H9 (cell line): ENCODE results near the gene CTSW. TPM values are rescaled to one million over a fixed set of nuclear protein-coding genes. Genes with fewer than 3 reads are reported as not detected.
A peak's percentile ranks its signal among the peaks of the same experiment; 100 is the strongest.

Experiments
- DNase-seq: peaks from one replicate; pipeline ENCODE4 v3.0.0-alpha.2; 2017
- H2AFZ ChIP-seq: one replicate; pipeline ENCODE4 v1.6.1; 2013; ENCODE audit warnings: mild to moderate bottlenecking, low read length, control low read depth, moderate library complexity
- H2AK5ac ChIP-seq: 2 replicates; pipeline ENCODE4 v1.6.1; 2013; ENCODE audit warnings: low read length, control low read depth, mixed read lengths; ENCODE audit not compliant: insufficient read length
- H2BK120ac ChIP-seq: one replicate; pipeline ENCODE4 v1.6.1; 2013; ENCODE audit warnings: low read depth, mild to moderate bottlenecking, low read length, control low read depth, inconsistent platforms; ENCODE audit not compliant: poor library complexity, severe bottlenecking
- H2BK12ac ChIP-seq: 2 replicates; pipeline ENCODE4 v1.6.1; 2013; ENCODE audit warnings: low read length, control low read depth, mixed read lengths, low read depth; ENCODE audit not compliant: insufficient read length
- H2BK15ac ChIP-seq: 2 replicates; pipeline ENCODE4 v1.6.1; 2013; ENCODE audit warnings: low read depth, low read length, control low read depth
- H2BK20ac ChIP-seq: one replicate; pipeline ENCODE4 v1.6.1; 2013; ENCODE audit warnings: low read depth, mild to moderate bottlenecking, low read length, control low read depth, inconsistent platforms; ENCODE audit not compliant: poor library complexity, severe bottlenecking
- H2BK5ac ChIP-seq: 2 replicates; pipeline ENCODE4 v1.6.1; 2013; ENCODE audit warnings: low read length, control low read depth, mixed read lengths; ENCODE audit not compliant: insufficient read length
- H3K14ac ChIP-seq: 2 replicates; pipeline ENCODE4 v1.6.1; 2013; ENCODE audit warnings: low read length, control low read depth; ENCODE audit not compliant: insufficient read depth
- H3K18ac ChIP-seq: 2 replicates; pipeline ENCODE4 v1.6.1; 2013; ENCODE audit warnings: low read depth, mild to moderate bottlenecking, mixed read lengths, low read length, control low read depth; ENCODE audit not compliant: insufficient read length
- H3K23ac ChIP-seq: 2 replicates; pipeline ENCODE4 v1.6.1; 2013; ENCODE audit warnings: low read length, control low read depth, mixed read lengths, low read depth; ENCODE audit not compliant: insufficient read length
- H3K23me2 ChIP-seq: 2 replicates; pipeline ENCODE4 v1.6.1; 2013; ENCODE audit warnings: low read depth, mild to moderate bottlenecking, mixed read lengths, low read length, control low read depth; ENCODE audit not compliant: insufficient read length, poor library complexity, severe bottlenecking
- H3K27ac ChIP-seq: 2 replicates; pipeline ENCODE4 v1.5.1; 2013; ENCODE audit warnings: low read length, control low read depth, mixed read lengths, low read depth; ENCODE audit not compliant: insufficient read length
- H3K27me3 ChIP-seq: 2 replicates; pipeline ENCODE4 v1.6.1; 2013; ENCODE audit warnings: low read length, control low read depth, inconsistent platforms; ENCODE audit not compliant: insufficient read depth
- H3K4ac ChIP-seq: 2 replicates; pipeline ENCODE4 v1.6.1; 2013; ENCODE audit warnings: low read depth, mild to moderate bottlenecking, control low read depth, inconsistent platforms, low read length, moderate library complexity
- H3K4me1 ChIP-seq: 2 replicates; pipeline ENCODE4 v1.6.1; 2013; ENCODE audit warnings: low read length, control low read depth, inconsistent platforms; ENCODE audit not compliant: insufficient read depth
- H3K4me2 ChIP-seq: 2 replicates; pipeline ENCODE4 v1.6.1; 2013; ENCODE audit warnings: low read length, control low read depth, mixed read lengths; ENCODE audit not compliant: insufficient read length, insufficient read depth
- H3K56ac ChIP-seq: 2 replicates; pipeline ENCODE4 v1.6.1; 2013; ENCODE audit warnings: low read depth, mild to moderate bottlenecking, mixed read lengths, low read length, control low read depth; ENCODE audit not compliant: insufficient read length
- H3K79me1 ChIP-seq: 2 replicates; pipeline ENCODE4 v1.6.1; 2013; ENCODE audit warnings: low read depth, mild to moderate bottlenecking, moderate library complexity, low read length, control low read depth, inconsistent platforms; ENCODE audit not compliant: insufficient read depth, poor library complexity, severe bottlenecking
- H3K79me2 ChIP-seq: 2 replicates; pipeline ENCODE4 v1.6.1; 2013; ENCODE audit warnings: low read length, control low read depth, inconsistent platforms; ENCODE audit not compliant: insufficient read depth
- H3K9ac ChIP-seq: 2 replicates; pipeline ENCODE4 v1.6.1; 2013; ENCODE audit warnings: low read length, control low read depth, mixed read lengths; ENCODE audit not compliant: insufficient read length; ENCODE audit errors: extremely low read depth
- H3K9me3 ChIP-seq: one replicate; pipeline ENCODE4 v1.6.1; 2013; ENCODE audit warnings: low read depth, low read length, inconsistent platforms; ENCODE audit not compliant: control insufficient read depth
- H3T11ph ChIP-seq: one replicate; pipeline ENCODE4 v1.6.1; 2013; ENCODE audit warnings: mild to moderate bottlenecking, low read length, control low read depth, inconsistent platforms
- H4K20me1 ChIP-seq: one replicate; pipeline ENCODE4 v1.6.1; 2013; ENCODE audit not compliant: control insufficient read depth, insufficient read length, insufficient read depth
- H4K5ac ChIP-seq: 2 replicates; pipeline ENCODE4 v1.6.1; 2013; ENCODE audit warnings: low read depth, mild to moderate bottlenecking, mixed read lengths, low read length, control low read depth; ENCODE audit not compliant: insufficient read length
- H4K8ac ChIP-seq: replicated peaks from 2 replicates; pipeline ENCODE4 v1.6.1; 2013; ENCODE audit warnings: low read length, control low read depth, mixed read lengths, low read depth; ENCODE audit not compliant: insufficient read length
- H4K91ac ChIP-seq: 2 replicates; pipeline ENCODE4 v1.6.1; 2013; ENCODE audit warnings: low read depth, mild to moderate bottlenecking, moderate library complexity, mixed read lengths, low read length, control low read depth; ENCODE audit not compliant: insufficient read length
- H3K27ac Mint-ChIP-seq, 3 experiments: 2 replicates in 2 of 3; 3 replicates in 1 of 3; pipeline ENCODE4 v1.8.0; 2020 to 2021; ENCODE audit warnings: mixed read lengths in 3 of 3, mild to moderate bottlenecking in 1 of 3, moderate library complexity in 1 of 3
- H3K27me3 Mint-ChIP-seq: 2 replicates; pipeline ENCODE4 v1.8.0; 2021; ENCODE audit warnings: low read depth, mild to moderate bottlenecking, moderate library complexity, mixed read lengths
- H3K36me3 Mint-ChIP-seq, 3 experiments: 2 replicates in 2 of 3; 3 replicates in 1 of 3; pipeline ENCODE4 v1.8.0; 2020 to 2021; ENCODE audit warnings: low read depth in 3 of 3, mixed read lengths in 3 of 3; ENCODE audit not compliant: insufficient read depth in 1 of 3
- H3K4me1 Mint-ChIP-seq, 2 experiments: 2 replicates each; pipeline ENCODE4 v1.8.0; 2020; ENCODE audit warnings: mixed read lengths in 2 of 2
- H3K4me3 Mint-ChIP-seq, 2 experiments: 2 replicates in 1 of 2; 3 replicates in 1 of 2; pipeline ENCODE4 v1.8.0; 2020 to 2021; ENCODE audit warnings: mild to moderate bottlenecking in 2 of 2, mixed read lengths in 2 of 2, moderate library complexity in 1 of 2
- H3K9me3 Mint-ChIP-seq, 2 experiments: 2 replicates in 1 of 2; 3 replicates in 1 of 2; pipeline ENCODE4 v1.8.0; 2020; ENCODE audit warnings: mild to moderate bottlenecking in 2 of 2, mixed read lengths in 2 of 2, moderate library complexity in 1 of 2
- CTCF ChIP-seq: fragments of 200-600 bp; sonication (generic); conservative IDR thresholded peaks from 3 replicates; pipeline ENCODE4 v1.8.0; 2021; ENCODE audit warnings: antibody characterized with exemption, mild to moderate bottlenecking
- WGBS: extraction: QIAGEN DNeasy Blood & Tissue Kit; methylation state at CpG from one replicate; pipeline ENCODE4 v1.1.7; 2013; ENCODE audit warnings: missing lambda C conversion rate, low lambda C conversion rate, mixed read lengths; ENCODE audit not compliant: insufficient read length; ENCODE audit errors: extremely low coverage; 5-methylcytosine and 5-hydroxymethylcytosine counted together
- total RNA-seq: library from RNA; stranded (reverse); gene quantifications from 2 replicates; pipeline ENCODE4 v1.2.1, GENCODE V29; 2021

The CTSW gene
- total RNA-seq, 1 experiment from 2014 or later = not detected

- no peak overlapping the region for H2AFZ ChIP-seq
- no CpG with 5 or more reads among the region's 24 CpGs for WGBS
- H3K27me3 Mint-ChIP-seq = peaks cover 3% of the 10 kb centered on the region
- no peak overlapping the region for H4K8ac ChIP-seq
- no peaks in the 10 kb centered on the region for H3K4me1 ChIP-seq
- no peak overlapping the region for H3K56ac ChIP-seq
- peaks cover 19% of the 10 kb centered on the region for H3K23me2 ChIP-seq
- H2BK12ac ChIP-seq = no peak overlapping the region
- H3T11ph ChIP-seq = no peak overlapping the region
- peak; percentile 23 for DNase-seq
- no peak overlapping the region for H3K23ac ChIP-seq
- no peak for TF ChIP-seq CTCF
- H3K4me1 Mint-ChIP-seq = peaks cover 25 to 30% of the 10 kb centered on the region in 2 experiments
- peaks cover 24 to 41% (median 40%) of the 10 kb centered on the region in 3 experiments; a peak in 6 of 7 replicates for H3K36me3 Mint-ChIP-seq
- no peak overlapping the region for H2BK15ac ChIP-seq
- H3K79me1 ChIP-seq = no peaks in the 10 kb centered on the region
- peak overlapping the region; percentile 50 to 78; a peak in 4 of 5 replicates for H3K4me3 Mint-ChIP-seq
- H3K9me3 Mint-ChIP-seq = peaks cover 0 to 3% of the 10 kb centered on the region in 2 experiments; a peak in 1 of 5 replicates
- H3K14ac ChIP-seq = no peak overlapping the region
- no peak overlapping the region for H3K4ac ChIP-seq
- H3K27ac ChIP-seq = no peak overlapping the region
- no peak overlapping the region for H2BK120ac ChIP-seq
- H4K91ac ChIP-seq = no peak overlapping the region
- no peak overlapping the region for H3K9ac ChIP-seq
- H2BK20ac ChIP-seq = no peak overlapping the region
- no peak overlapping the region for H2BK5ac ChIP-seq
- no peaks in the 10 kb centered on the region for H3K79me2 ChIP-seq
- H3K9me3 ChIP-seq = no peaks in the 10 kb centered on the region
- H3K4me2 ChIP-seq = no peak overlapping the region
- H3K27me3 ChIP-seq = no peaks in the 10 kb centered on the region
- peaks cover 2% of the 10 kb centered on the region for H4K20me1 ChIP-seq
- no peak overlapping the region for H3K18ac ChIP-seq
- H3K27ac Mint-ChIP-seq = no peak overlapping the region
- H4K5ac ChIP-seq = no peak overlapping the region
- H2AK5ac ChIP-seq = no peak overlapping the region
Observed at GRCh38 chr11:65862941-65863888, 16.4 kb upstream of the CTSW start.
